Kidney tubule cell (primary cell): ENCODE data around the gene PJVK.

Experiments used
- DNase-seq: peaks from one replicate; pipeline ENCODE4 v3.0.0-alpha.2; 2018; ENCODE audit warnings: low spot score

The PJVK gene

GRCh38 chr2:178480227-178481181, 29.3 kb downstream of the PJVK start, which contains the start of gene PLEKHA3:
Gene PLEKHA3 (plus strand): TSS chr2:178480457. CDS start chr2:178480870, 413 bp downstream.
- DNase-seq: peak; percentile 97

- peak; percentile 48 for DNase-seq
Measured at GRCh38 chr2:178482437-178482836, 31.3 kb downstream of the PJVK start.

GRCh38 chr2:178484245-178485041, 33.3 kb downstream of the PJVK start:
- DNase-seq: peak; percentile 68

GRCh38 chr2:178485356-178485755, 34.2 kb downstream of the PJVK start:
- no peak for DNase-seq

GRCh38 chr2:178491612-178492011, 40.4 kb downstream of the PJVK start:
- no peak for DNase-seq

- no peak for DNase-seq
Measured at GRCh38 chr2:178496049-178496448, 44.9 kb downstream of the PJVK start.

GRCh38 chr2:178498137-178498536, 47.0 kb downstream of the PJVK start:
- no peak for DNase-seq

- DNase-seq: no peak
Measured at GRCh38 chr2:178499640-178500039, 48.5 kb downstream of the PJVK start.

- no peak for DNase-seq
Measured at GRCh38 chr2:178502751-178503150, 51.6 kb downstream of the PJVK start.

- DNase-seq: no peak
Measured at GRCh38 chr2:178506101-178506500, 54.9 kb downstream of the PJVK start.

- no peak for DNase-seq
Measured at GRCh38 chr2:178506524-178506923, 55.3 kb downstream of the PJVK start.

- no peak for DNase-seq
Measured at GRCh38 chr2:178506949-178507348, 55.8 kb downstream of the PJVK start.

GRCh38 chr2:178508646-178509045, 57.5 kb downstream of the PJVK start:
- no peak for DNase-seq

GRCh38 chr2:178510384-178510783, 59.2 kb downstream of the PJVK start:
- DNase-seq: no peak
